ENCODE data around the gene ZNF620.

GRCh38 chr3:40465456-40465855 lies 40.4 kb upstream of the ZNF620 start:
- TF ChIP-seq CREB5 (CRISPR knock-in tag; IDR thresholded peaks at IDR 0.05; ENCODE audit: low read depth) (no peak), PATZ1 (CRISPR knock-in tag; IDR thresholded peaks at IDR 0.05; ENCODE audit: borderline replicate concordance) (no peak), SNAI2 (CRISPR knock-in tag; IDR thresholded peaks at IDR 0.05) (no peak), GLIS3 (CRISPR knock-in tag; IDR thresholded peaks at IDR 0.05) (no peak)
